Mesenchymal stem cell (in vitro differentiated cells and primary cell): ENCODE data around the gene SLC25A15.
A peak's percentile ranks its signal among the peaks of the same experiment; 100 is the strongest.
"Not testable (repeated sequence)": the region's sequence is repeated elsewhere in the genome, so short reads cannot be mapped to it uniquely, and the experiment has no call there.

Source experiments
- DNase-seq: peaks from one replicate; pipeline ENCODE4 v3.0.0-alpha.2; 2013
- H2AFZ ChIP-seq: one replicate; pipeline ENCODE4 v1.6.1; 2013; ENCODE audit warnings: low read depth, mild to moderate bottlenecking, control low read depth, inconsistent platforms, low read length, moderate library complexity
- H2AK5ac ChIP-seq: 2 replicates; pipeline ENCODE4 v1.6.1; 2013; ENCODE audit warnings: low read length, moderate library complexity, mild to moderate bottlenecking, inconsistent platforms; ENCODE audit not compliant: severe bottlenecking
- H2BK120ac ChIP-seq: one replicate; pipeline ENCODE4 v1.6.1; 2013; ENCODE audit warnings: low read depth, mild to moderate bottlenecking, inconsistent platforms, low read length, moderate library complexity
- H2BK12ac ChIP-seq, 2 experiments: one replicate each; pipeline ENCODE4 v1.6.1; 2013; ENCODE audit warnings: inconsistent platforms in 2 of 2, low read length in 2 of 2, mild to moderate bottlenecking in 2 of 2, moderate library complexity in 2 of 2, control low read depth in 1 of 2
- H2BK15ac ChIP-seq: one replicate; pipeline ENCODE4 v1.6.1; 2013; ENCODE audit warnings: mild to moderate bottlenecking, low read depth, inconsistent platforms; ENCODE audit not compliant: poor library complexity, severe bottlenecking
- H2BK5ac ChIP-seq: 2 replicates; pipeline ENCODE4 v1.6.1; 2013; ENCODE audit warnings: low read depth, mild to moderate bottlenecking, low read length, control low read depth, inconsistent platforms; ENCODE audit not compliant: poor library complexity, severe bottlenecking
- H3K14ac ChIP-seq, 2 experiments: one replicate each; pipeline ENCODE4 v1.6.1; 2013; ENCODE audit warnings: inconsistent platforms in 2 of 2, low read length in 2 of 2, control low read depth in 1 of 2, mild to moderate bottlenecking in 1 of 2, moderate library complexity in 1 of 2
- H3K18ac ChIP-seq, 2 experiments: one replicate each; pipeline ENCODE4 v1.6.1; 2013; ENCODE audit warnings: inconsistent platforms in 2 of 2, low read length in 2 of 2, control low read depth in 1 of 2, low read depth in 1 of 2, mild to moderate bottlenecking in 1 of 2
- H3K23ac ChIP-seq, 2 experiments: one replicate each; pipeline ENCODE4 v1.6.1; 2013; ENCODE audit warnings: inconsistent platforms in 2 of 2, low read length in 2 of 2, mild to moderate bottlenecking in 2 of 2, moderate library complexity in 2 of 2, control low read depth in 1 of 2
- H3K27ac ChIP-seq: 2 replicates; pipeline ENCODE4 v1.5.1; 2013; ENCODE audit warnings: mild to moderate bottlenecking, moderate library complexity, low read length, control low read depth, inconsistent platforms; ENCODE audit not compliant: poor library complexity, severe bottlenecking
- H3K27me3 ChIP-seq, 2 experiments: 2 replicates each; pipeline versions ENCODE4 v1.6.1 to v1.7.0; 2013; ENCODE audit warnings: low read length in 2 of 2, mild to moderate bottlenecking in 2 of 2, moderate library complexity in 2 of 2, control low read depth in 1 of 2, inconsistent platforms in 1 of 2; ENCODE audit not compliant: control insufficient read depth in 1 of 2, insufficient read depth in 1 of 2
- H3K36me3 ChIP-seq, 2 experiments: 2 replicates each; pipeline versions ENCODE4 v1.6.1 to v1.7.0; 2013; ENCODE audit warnings: low read length in 2 of 2, control low read depth in 1 of 2, inconsistent platforms in 1 of 2, low read depth in 1 of 2, mild to moderate bottlenecking in 1 of 2; ENCODE audit not compliant: insufficient read depth in 2 of 2, control insufficient read depth in 1 of 2
- H3K4ac ChIP-seq, 2 experiments: one replicate each; pipeline ENCODE4 v1.6.1; 2013; ENCODE audit warnings: inconsistent platforms in 2 of 2, low read length in 2 of 2, mild to moderate bottlenecking in 2 of 2, moderate library complexity in 2 of 2, control low read depth in 1 of 2, low read depth in 1 of 2
- H3K4me1 ChIP-seq: 2 replicates; pipeline ENCODE4 v1.6.1; 2013; ENCODE audit warnings: low read depth, low read length, control low read depth; ENCODE audit not compliant: control insufficient read depth, insufficient read depth
- H3K4me2 ChIP-seq: 2 replicates; pipeline ENCODE4 v1.6.1; 2013; ENCODE audit warnings: low read length, mild to moderate bottlenecking, inconsistent platforms; ENCODE audit not compliant: poor library complexity, severe bottlenecking
- H3K4me3 ChIP-seq, 2 experiments: 2 replicates each; pipeline versions ENCODE4 v1.5.1 to v1.7.0; 2013; ENCODE audit warnings: low read length in 2 of 2, mild to moderate bottlenecking in 2 of 2, control low read depth in 1 of 2, low read depth in 1 of 2; ENCODE audit not compliant: insufficient read depth in 1 of 2
- H3K79me1 ChIP-seq: replicated peaks from 2 replicates; pipeline ENCODE4 v1.6.1; 2013; ENCODE audit warnings: mild to moderate bottlenecking, control low read depth, low read length, inconsistent platforms; ENCODE audit not compliant: poor library complexity, severe bottlenecking
- H3K9ac ChIP-seq: 2 replicates; pipeline ENCODE4 v1.7.0; 2013; ENCODE audit warnings: mild to moderate bottlenecking, low read length, moderate library complexity
- H3K9me3 ChIP-seq: 2 replicates; pipeline ENCODE4 v1.7.0; 2013; ENCODE audit warnings: mild to moderate bottlenecking, low read length; ENCODE audit not compliant: control insufficient read depth
- H4K8ac ChIP-seq: one replicate; pipeline ENCODE4 v1.6.1; 2013; ENCODE audit warnings: inconsistent platforms, mild to moderate bottlenecking, low read length, moderate library complexity
- H4K91ac ChIP-seq: one replicate; pipeline ENCODE4 v1.6.1; 2013; ENCODE audit warnings: mild to moderate bottlenecking, low read length, inconsistent platforms
- WGBS: methylation state at CpG from one replicate; pipeline ENCODE4 v1.1.7; 2013; ENCODE audit warnings: mixed read lengths; 5-methylcytosine and 5-hydroxymethylcytosine counted together

SLC25A15 gene

DNA sequence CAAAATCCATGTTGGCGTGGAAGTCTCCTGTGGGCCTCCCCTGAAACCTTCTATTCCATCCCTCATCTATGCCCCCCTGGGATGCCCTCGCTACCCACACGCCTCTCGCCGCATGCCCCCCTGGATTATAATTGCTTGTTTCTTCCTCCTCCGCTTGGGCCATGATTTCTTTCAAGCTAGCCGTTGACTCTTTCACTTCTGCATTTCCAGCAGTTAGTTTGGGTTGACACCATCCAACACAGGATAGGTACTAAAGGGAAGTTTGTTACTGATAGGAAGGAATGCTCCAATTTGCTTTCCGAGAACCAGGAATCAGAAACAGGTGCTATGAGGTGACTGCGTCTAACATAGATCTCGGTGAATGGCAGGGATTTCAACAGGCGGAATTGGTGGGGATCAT lies 7.7 kb upstream of the SLC25A15 start:
- 97% methylated on average over 11 of the region's 11 CpGs for WGBS

DNA sequence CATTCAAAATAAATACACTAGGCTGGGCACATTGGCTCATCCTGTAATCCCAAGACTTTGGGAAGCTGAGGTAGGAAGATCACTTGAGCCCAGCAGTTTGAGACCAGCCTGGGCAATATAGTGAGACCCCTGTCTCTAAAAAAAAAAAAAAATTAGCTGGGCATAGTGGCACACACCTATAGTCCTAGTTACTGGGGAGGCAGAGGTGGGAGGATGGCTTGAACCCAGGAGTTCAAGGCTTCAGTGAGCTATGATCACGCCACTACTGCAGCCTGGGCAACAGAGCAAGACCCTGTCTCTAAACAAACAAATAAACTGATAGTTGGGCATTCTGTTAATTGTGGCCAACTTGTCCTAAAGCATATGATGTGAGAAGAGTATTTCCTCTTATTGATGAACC lies 6.4 kb upstream of the SLC25A15 start:
- not testable (repeated sequence) for DNase-seq, H3K27me3 ChIP-seq, H2BK120ac ChIP-seq, H3K9ac ChIP-seq, H3K18ac ChIP-seq, H3K23ac ChIP-seq, H3K4me2 ChIP-seq, H3K4me3 ChIP-seq, H3K9me3 ChIP-seq, H3K27ac ChIP-seq, H2AK5ac ChIP-seq, H2BK15ac ChIP-seq, H3K4ac ChIP-seq, H3K14ac ChIP-seq, H3K79me1 ChIP-seq, H2BK5ac ChIP-seq, H2BK12ac ChIP-seq, H4K8ac ChIP-seq, H2AFZ ChIP-seq, H3K36me3 ChIP-seq, H4K91ac ChIP-seq
- peaks cover 11% of the 10 kb centered on the region for H3K4me1 ChIP-seq
- WGBS: 83% methylated on average over 1 of the region's 1 CpG

More for the DNA sequence above, 7.7 kb upstream of the SLC25A15 start:
- Histone ChIP-seq H3K27me3 (no peaks in the 10 kb centered on the region), H4K8ac (no peak overlapping the region), H3K9ac (no peak overlapping the region), H2AK5ac (no peak overlapping the region), H3K79me1 (no peaks in the 10 kb centered on the region), H3K14ac (no peak overlapping the region), H3K4me3 (no peak overlapping the region), H4K91ac (no peak overlapping the region), H3K4me1 (peaks cover 12% of the 10 kb centered on the region), H3K4ac (no peak overlapping the region), H2BK5ac (no peak overlapping the region), H3K36me3 (no peaks in the 10 kb centered on the region), H2BK120ac (no peak overlapping the region), H2BK12ac (peak overlapping the region in 1 of 2 experiments; percentile 12), H3K4me2 (no peak overlapping the region), H2BK15ac (no peak overlapping the region), H3K18ac (no peak overlapping the region), H2AFZ (no peak overlapping the region), H3K9me3 (no peaks in the 10 kb centered on the region), H3K27ac (no peak overlapping the region), H3K23ac (no peak overlapping the region)
- no peak for DNase-seq

DNA sequence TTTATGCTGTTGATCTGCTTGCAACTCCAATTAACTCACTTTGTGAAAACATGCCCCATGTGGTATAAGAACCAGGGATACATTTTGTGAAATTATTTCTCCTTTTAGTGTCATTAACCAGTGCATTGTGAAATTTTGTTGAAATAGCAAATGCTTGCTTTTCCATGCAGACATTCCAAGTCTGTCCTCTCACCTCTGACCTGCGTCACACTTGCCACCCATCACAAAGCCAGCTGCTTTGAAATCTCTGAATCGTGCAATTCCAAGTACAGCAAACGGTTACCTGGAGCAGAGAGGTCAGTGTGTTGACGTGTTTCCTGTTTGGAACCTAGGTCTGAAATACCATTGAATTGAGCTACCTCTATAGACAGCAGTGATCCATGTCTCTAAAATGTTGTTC lies 4.9 kb upstream of the SLC25A15 start:
- 76% methylated on average over 3 of the region's 4 CpGs for WGBS
- no peaks in the 10 kb centered on the region for H3K27me3 ChIP-seq

DNA sequence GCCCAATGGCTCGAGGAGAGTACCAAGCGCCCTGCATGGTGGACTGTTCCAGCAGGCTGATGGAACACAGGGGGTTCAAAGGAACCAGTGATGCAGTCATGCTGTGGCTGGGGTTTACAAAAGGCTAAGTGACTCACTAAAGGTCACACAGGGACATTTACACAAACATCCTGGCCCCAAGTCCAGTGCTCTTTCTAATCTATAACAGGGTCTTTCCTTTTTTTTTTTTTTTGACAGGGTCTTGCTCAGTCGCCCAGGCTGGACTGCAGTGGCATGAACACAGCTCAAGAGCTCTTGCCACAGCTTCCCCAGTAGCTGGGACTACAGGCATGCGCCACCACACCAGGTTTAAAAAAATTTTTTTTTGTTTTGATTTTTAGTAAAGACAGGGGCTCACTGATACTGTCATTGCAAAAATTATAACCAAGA lies 2.8 kb upstream of the SLC25A15 start:
- 20% methylated on average over 1 of the region's 4 CpGs for WGBS
- H2BK120ac ChIP-seq: no peak overlapping the region
- H3K36me3 ChIP-seq: no peaks in the 10 kb centered on the region
- H4K91ac ChIP-seq: no peak overlapping the region
- H3K23ac ChIP-seq: no peak overlapping the region
- H3K4me3 ChIP-seq: no peak overlapping the region
- DNase-seq: peak; percentile 90
- no peak overlapping the region for H2BK5ac ChIP-seq
- no peak overlapping the region for H4K8ac ChIP-seq
- no peak overlapping the region for H3K27ac ChIP-seq
- peak overlapping the region in 1 of 2 experiments; percentile 94 for H2BK12ac ChIP-seq
- H3K4me2 ChIP-seq: no peak overlapping the region
- no peak overlapping the region for H2BK15ac ChIP-seq
- no peak overlapping the region for H2AFZ ChIP-seq
- no peak overlapping the region for H2AK5ac ChIP-seq
- no peak overlapping the region for H3K9ac ChIP-seq
- peaks cover 5% of the 10 kb centered on the region for H3K79me1 ChIP-seq
- no peaks in the 10 kb centered on the region for H3K27me3 ChIP-seq
- no peaks in the 10 kb centered on the region for H3K9me3 ChIP-seq
- peaks cover 2% of the 10 kb centered on the region for H3K4me1 ChIP-seq
- H3K18ac ChIP-seq: peak overlapping the region in 1 of 2 experiments; percentile 84
- H3K14ac ChIP-seq: peak overlapping the region in 1 of 2 experiments; percentile 70
- peak overlapping the region in 1 of 2 experiments; percentile 51 for H3K4ac ChIP-seq

More for the DNA sequence above, 4.9 kb upstream of the SLC25A15 start:
- Histone ChIP-seq H3K4me1 (peaks cover 11% of the 10 kb centered on the region), H3K9ac (no peak overlapping the region), H3K79me1 (peaks cover 2% of the 10 kb centered on the region), H2AK5ac (no peak overlapping the region), H3K27ac (no peak overlapping the region), H3K9me3 (no peaks in the 10 kb centered on the region), H3K18ac (no peak overlapping the region), H4K91ac (no peak overlapping the region), H3K4ac (no peak overlapping the region), H3K36me3 (no peaks in the 10 kb centered on the region), H2BK120ac (no peak overlapping the region), H3K4me2 (no peak overlapping the region), H2AFZ (no peak overlapping the region), H2BK12ac (no peak overlapping the region), H3K4me3 (no peak overlapping the region), H2BK5ac (no peak overlapping the region), H4K8ac (no peak overlapping the region), H3K23ac (no peak overlapping the region), H2BK15ac (no peak overlapping the region), H3K14ac (no peak overlapping the region)
- DNase-seq: no peak
